ENCODE data around the gene DECR2. TPM values are rescaled to one million over a fixed set of nuclear protein-coding genes. Genes with fewer than 3 reads are reported as not detected.

Gene DECR2
- total and polyA plus RNA-seq, 4 experiments from 2014 or later = 3.4 to 7.3 (median 4.6) TPM

DNA sequence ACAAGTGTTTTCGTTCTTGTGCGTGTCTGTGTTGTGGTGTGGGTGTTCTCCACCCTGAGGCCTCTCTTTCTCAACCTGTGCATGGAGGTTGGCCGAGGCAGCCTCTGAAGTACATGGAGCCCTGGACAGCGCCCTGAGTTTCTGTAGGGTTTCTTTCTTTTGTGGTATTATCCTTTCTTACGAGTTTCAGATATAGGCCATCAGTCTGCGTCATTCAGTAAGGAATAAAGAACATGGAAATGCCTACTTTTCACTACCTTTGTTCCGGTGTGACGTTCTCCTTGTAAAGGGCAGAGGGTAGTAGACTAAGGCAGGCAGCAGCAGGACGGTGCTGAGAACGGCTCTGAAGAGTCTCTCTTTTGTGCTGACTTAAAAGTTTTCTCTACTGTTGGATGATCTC is 42.3 kb downstream of the DECR2 start:
- H3K27ac Mint-ChIP-seq = peak overlapping the region in 1 of 7 donors; percentile 43

DNA sequence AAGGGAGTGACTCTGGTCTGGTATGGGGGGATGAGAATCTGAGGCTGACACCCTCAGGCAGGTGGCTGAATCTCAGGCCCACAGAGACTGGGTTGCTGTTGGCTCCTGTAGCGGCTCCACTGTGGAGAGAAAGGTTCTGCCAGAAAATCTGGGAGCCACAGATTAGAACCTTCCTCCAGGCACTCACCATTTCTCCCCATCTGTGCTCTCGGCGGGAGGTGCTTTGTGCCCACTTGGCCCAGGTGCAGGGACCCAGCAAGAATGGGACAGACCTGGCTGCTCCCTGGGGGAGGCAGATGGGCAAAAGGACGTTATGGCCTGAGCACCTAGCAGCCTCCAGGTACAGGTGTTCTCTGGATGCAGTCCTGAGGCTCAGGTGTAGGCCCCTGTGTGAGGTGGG is 43.9 kb downstream of the DECR2 start:
- ChIA-PET CTCF (ENCODE audit: partially characterized antibody) (no interaction called here), POLR2A (ENCODE audit: partially characterized antibody) (no interaction called here)
- Histone ChIP-seq H3K27me3 (ENCODE audit: insufficient read depth, low read length) (no peaks in the 10 kb centered on the region), H3K27ac (ENCODE audit: low read depth, low read length) (no peak overlapping the region), H3K4me1 (ENCODE audit: insufficient read depth, low read length) (no peaks in the 10 kb centered on the region), H3K36me3 (ENCODE audit: insufficient read depth, low read length) (no peaks in the 10 kb centered on the region), H3K4me3 (ENCODE audit: low read length in 2 of 2) (no peak overlapping the region), H3K9me3 (ENCODE audit: control insufficient read depth in 1 of 2, low read length in 2 of 2) (no peaks in the 10 kb centered on the region)
- no peak overlapping the region for H3K27ac Mint-ChIP-seq
- intact Hi-C loops (cut with micrococcal nuclease) = no loop called here
- H3K27me3 Mint-ChIP-seq = no peaks in the 10 kb centered on the region
- no peak for DNase-seq
- peaks cover 0 to 5% (median 4%) of the 10 kb centered on the region in 4 donors for H3K4me1 Mint-ChIP-seq
- no peak overlapping the region for H3K4me3 Mint-ChIP-seq
- H3K9me3 Mint-ChIP-seq = no peaks in the 10 kb centered on the region
- peaks cover 4 to 7% of the 10 kb centered on the region in 2 donors for H3K36me3 Mint-ChIP-seq

More for the DNA sequence above, 42.3 kb downstream of the DECR2 start:
- DNase-seq = no peak
- Histone ChIP-seq H3K27ac (ENCODE audit: low read depth, low read length) (no peak overlapping the region), H3K36me3 (ENCODE audit: insufficient read depth, low read length) (no peaks in the 10 kb centered on the region), H3K9me3 (ENCODE audit: control insufficient read depth in 1 of 2, low read length in 2 of 2) (no peaks in the 10 kb centered on the region), H3K4me3 (ENCODE audit: low read length in 2 of 2) (no peak overlapping the region), H3K27me3 (ENCODE audit: insufficient read depth, low read length) (no peaks in the 10 kb centered on the region), H3K4me1 (ENCODE audit: insufficient read depth, low read length) (no peaks in the 10 kb centered on the region)
- intact Hi-C loops (cut with micrococcal nuclease) = no loop called here
- Mint-ChIP-seq H3K27me3 (no peaks in the 10 kb centered on the region), H3K9me3 (no peaks in the 10 kb centered on the region), H3K4me1 (peaks cover 3 to 7% (median 4%) of the 10 kb centered on the region in 4 donors), H3K36me3 (peaks cover 7 to 11% of the 10 kb centered on the region in 2 donors), H3K4me3 (no peak overlapping the region)
- POLR2A ChIA-PET (ENCODE audit: partially characterized antibody) = no interaction called here
- CTCF ChIA-PET (ENCODE audit: partially characterized antibody) = no interaction called here

DNA sequence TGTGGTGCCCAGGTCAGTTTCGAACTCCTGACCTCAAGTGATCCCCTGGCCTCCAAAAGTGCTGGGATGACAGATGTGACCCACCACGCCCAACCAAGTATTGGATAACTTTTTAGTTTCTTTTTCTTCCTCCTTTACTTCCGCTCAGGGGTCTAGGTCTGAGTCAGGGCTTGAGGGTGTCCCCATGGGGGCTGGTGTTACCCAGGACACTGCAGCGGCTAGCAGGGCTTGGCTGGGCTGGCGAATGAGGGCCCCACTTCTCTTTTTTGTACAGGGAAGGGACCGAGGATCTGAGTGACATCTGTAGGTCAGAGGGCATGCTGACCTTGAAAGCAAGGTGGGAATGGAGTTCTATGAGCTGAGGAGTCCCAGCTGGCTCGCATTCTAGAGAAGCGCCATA is 48.7 kb downstream of the DECR2 start:
- H3K27ac Mint-ChIP-seq = no peak overlapping the region
- Histone ChIP-seq H3K4me3 (ENCODE audit: low read length in 2 of 2) (no peak overlapping the region), H3K27ac (ENCODE audit: low read depth, low read length) (no peak overlapping the region), H3K9me3 (ENCODE audit: control insufficient read depth in 1 of 2, low read length in 2 of 2) (no peaks in the 10 kb centered on the region), H3K27me3 (ENCODE audit: insufficient read depth, low read length) (no peaks in the 10 kb centered on the region), H3K4me1 (ENCODE audit: insufficient read depth, low read length) (no peaks in the 10 kb centered on the region), H3K36me3 (ENCODE audit: insufficient read depth, low read length) (no peaks in the 10 kb centered on the region)
- peaks cover 3 to 7% (median 5%) of the 10 kb centered on the region in 4 donors for H3K4me1 Mint-ChIP-seq
- intact Hi-C loops (cut with micrococcal nuclease) = no loop called here
- H3K9me3 Mint-ChIP-seq = no peaks in the 10 kb centered on the region
- H3K36me3 Mint-ChIP-seq = no peaks in the 10 kb centered on the region
- H3K27me3 Mint-ChIP-seq = no peaks in the 10 kb centered on the region
- CTCF ChIA-PET (ENCODE audit: partially characterized antibody) = no interaction called here
- POLR2A ChIA-PET (ENCODE audit: partially characterized antibody) = no interaction called here
- no peak for DNase-seq
- peak overlapping the region in 1 of 8 donors; percentile 39 for H3K4me3 Mint-ChIP-seq

DNA sequence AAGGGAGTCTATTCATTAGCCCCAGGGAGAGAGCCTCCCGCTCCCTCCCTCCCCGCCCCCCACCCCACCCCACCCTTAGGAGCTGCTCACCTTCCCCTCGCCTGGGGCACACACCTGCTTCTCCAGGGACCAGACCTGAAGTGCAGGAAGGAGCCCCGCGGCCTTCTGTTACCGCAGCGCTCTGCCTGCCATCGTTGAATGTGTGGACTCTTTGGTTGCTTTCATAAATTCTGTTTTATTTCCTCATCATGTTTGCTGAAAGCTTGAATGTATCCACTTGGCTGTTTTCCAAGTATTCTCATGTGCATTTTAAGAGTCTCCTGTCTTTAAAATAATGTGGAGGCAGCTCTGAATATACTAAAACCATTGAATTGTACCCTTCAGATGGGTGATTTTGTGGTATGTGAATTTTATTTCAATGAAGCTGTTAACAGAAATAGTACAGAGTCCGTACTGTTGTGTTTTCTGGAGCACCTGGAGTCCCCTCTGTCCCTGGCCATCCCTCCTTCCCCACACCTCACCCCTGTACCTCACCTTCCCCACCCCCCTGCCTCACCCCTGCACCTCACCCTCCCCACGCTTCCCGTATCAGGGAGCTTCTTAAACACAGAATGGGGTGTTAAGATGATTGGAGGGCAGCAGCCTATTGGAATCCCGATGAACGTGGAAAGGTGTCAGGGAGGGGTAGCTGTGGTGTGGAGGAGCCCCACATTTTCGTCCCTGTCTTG is 49.3 kb downstream of the DECR2 start:
- Histone ChIP-seq H3K27me3 (ENCODE audit: insufficient read depth, low read length) (no peaks in the 10 kb centered on the region), H3K27ac (ENCODE audit: low read depth, low read length) (no peak overlapping the region), H3K9me3 (ENCODE audit: control insufficient read depth in 1 of 2, low read length in 2 of 2) (no peaks in the 10 kb centered on the region), H3K4me3 (ENCODE audit: low read length in 2 of 2) (no peak overlapping the region), H3K36me3 (ENCODE audit: insufficient read depth, low read length) (no peaks in the 10 kb centered on the region), H3K4me1 (ENCODE audit: insufficient read depth, low read length) (no peaks in the 10 kb centered on the region)
- no peak for DNase-seq
- no peak overlapping the region for H3K4me3 Mint-ChIP-seq
- H3K27ac Mint-ChIP-seq = peak overlapping the region in 2 of 7 donors; percentile 24 to 25
- ChIA-PET POLR2A (ENCODE audit: partially characterized antibody) (no interaction called here), CTCF (ENCODE audit: partially characterized antibody) (no interaction called here)
- H3K4me1 Mint-ChIP-seq = peaks cover 3 to 7% (median 5%) of the 10 kb centered on the region in 4 donors
- no peaks in the 10 kb centered on the region for H3K36me3 Mint-ChIP-seq
- H3K27me3 Mint-ChIP-seq = no peaks in the 10 kb centered on the region
- intact Hi-C loops (cut with micrococcal nuclease) = no loop called here
- no peaks in the 10 kb centered on the region for H3K9me3 Mint-ChIP-seq

DNA sequence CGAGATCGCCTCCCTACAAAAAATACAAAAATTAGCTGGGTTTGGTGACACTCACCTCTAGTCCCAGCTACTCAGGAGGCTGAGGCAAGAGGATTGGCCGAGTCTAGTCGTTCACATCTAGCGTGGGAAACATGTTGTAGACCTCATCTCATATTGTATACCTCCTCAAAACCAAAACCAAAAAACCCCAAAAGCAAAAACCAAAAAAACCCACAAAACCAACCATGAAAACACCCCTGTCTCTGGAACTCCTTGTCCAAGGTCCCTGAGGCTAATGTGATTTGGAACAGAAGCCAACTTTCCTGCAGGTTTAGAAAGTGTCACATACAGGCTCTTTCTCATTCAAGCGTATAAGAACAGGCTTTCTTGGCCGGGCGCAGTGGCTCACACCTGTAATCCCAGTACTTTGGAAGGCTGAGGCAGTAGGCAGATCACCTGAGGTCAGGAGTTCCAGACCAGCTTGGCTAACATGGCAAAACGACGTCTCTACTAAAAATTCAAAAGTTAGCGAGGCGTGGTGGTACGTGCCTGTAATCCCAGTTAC is 52.8 kb downstream of the DECR2 start:
- Histone ChIP-seq H3K9me3 (ENCODE audit: control insufficient read depth in 1 of 2, low read length in 2 of 2) (no peaks in the 10 kb centered on the region), H3K4me3 (ENCODE audit: low read length in 2 of 2) (no peak overlapping the region), H3K27ac (ENCODE audit: low read depth, low read length) (no peak overlapping the region), H3K36me3 (ENCODE audit: insufficient read depth, low read length) (no peaks in the 10 kb centered on the region), H3K4me1 (ENCODE audit: insufficient read depth, low read length) (no peaks in the 10 kb centered on the region), H3K27me3 (ENCODE audit: insufficient read depth, low read length) (no peaks in the 10 kb centered on the region)
- no peak for DNase-seq
- H3K4me3 Mint-ChIP-seq = no peak overlapping the region
- ChIA-PET POLR2A (ENCODE audit: partially characterized antibody) (no interaction called here), CTCF (ENCODE audit: partially characterized antibody) (interaction anchor here (0.9 kb wide), 1 partner anchor 24 kb away, joined by 3 read pairs; no protein-coding TSS in a partner anchor)
- peak overlapping the region in 1 of 7 donors; percentile 64 for H3K27ac Mint-ChIP-seq
- no peaks in the 10 kb centered on the region for H3K9me3 Mint-ChIP-seq
- H3K27me3 Mint-ChIP-seq = no peaks in the 10 kb centered on the region
- intact Hi-C loops (cut with micrococcal nuclease) = no loop called here
- peaks cover 6 to 22% (median 9%) of the 10 kb centered on the region in 4 donors for H3K4me1 Mint-ChIP-seq
- H3K36me3 Mint-ChIP-seq = no peaks in the 10 kb centered on the region

DNA sequence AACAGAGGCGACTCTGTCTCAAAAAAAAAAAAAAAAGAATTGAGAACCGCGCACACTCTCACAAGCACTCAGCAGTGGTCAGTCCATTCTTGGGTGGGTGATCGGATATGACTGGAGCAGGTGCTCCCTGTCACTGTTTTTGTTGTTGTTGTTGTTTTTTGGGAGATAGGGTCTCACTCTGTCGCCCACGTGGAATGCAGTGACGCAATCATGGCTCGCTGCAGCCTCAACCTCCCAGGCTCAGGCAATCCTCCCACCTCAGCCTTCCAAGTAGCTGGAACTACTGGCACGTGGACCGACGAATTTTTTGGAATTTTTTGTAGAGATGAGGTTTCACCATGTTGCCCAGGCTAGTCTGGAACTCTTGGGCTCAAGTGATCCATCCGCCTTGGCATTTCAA is 53.8 kb downstream of the DECR2 start:
- no peaks in the 10 kb centered on the region for H3K36me3 ChIP-seq (ENCODE audit: insufficient read depth, low read length)
- no peaks in the 10 kb centered on the region for H3K27me3 Mint-ChIP-seq
- DNase-seq = no peak
- no peaks in the 10 kb centered on the region for H3K36me3 Mint-ChIP-seq
- no peak overlapping the region for H3K4me3 Mint-ChIP-seq
- H3K9me3 ChIP-seq (ENCODE audit: control insufficient read depth in 1 of 2, low read length in 2 of 2) = no peaks in the 10 kb centered on the region
- no peaks in the 10 kb centered on the region for H3K4me1 ChIP-seq (ENCODE audit: insufficient read depth, low read length)
- no peaks in the 10 kb centered on the region for H3K9me3 Mint-ChIP-seq
- ChIA-PET CTCF (ENCODE audit: partially characterized antibody) (no interaction called here), POLR2A (ENCODE audit: partially characterized antibody) (no interaction called here)
- H3K4me3 ChIP-seq (ENCODE audit: low read length in 2 of 2) = no peak overlapping the region
- H3K27ac ChIP-seq (ENCODE audit: low read depth, low read length) = no peak overlapping the region
- H3K27ac Mint-ChIP-seq = peak overlapping the region in 1 of 7 donors; percentile 53
- intact Hi-C loops (cut with micrococcal nuclease) = no loop called here
- H3K27me3 ChIP-seq (ENCODE audit: insufficient read depth, low read length) = no peaks in the 10 kb centered on the region
- peaks cover 5 to 22% (median 9%) of the 10 kb centered on the region in 4 donors for H3K4me1 Mint-ChIP-seq

DNA sequence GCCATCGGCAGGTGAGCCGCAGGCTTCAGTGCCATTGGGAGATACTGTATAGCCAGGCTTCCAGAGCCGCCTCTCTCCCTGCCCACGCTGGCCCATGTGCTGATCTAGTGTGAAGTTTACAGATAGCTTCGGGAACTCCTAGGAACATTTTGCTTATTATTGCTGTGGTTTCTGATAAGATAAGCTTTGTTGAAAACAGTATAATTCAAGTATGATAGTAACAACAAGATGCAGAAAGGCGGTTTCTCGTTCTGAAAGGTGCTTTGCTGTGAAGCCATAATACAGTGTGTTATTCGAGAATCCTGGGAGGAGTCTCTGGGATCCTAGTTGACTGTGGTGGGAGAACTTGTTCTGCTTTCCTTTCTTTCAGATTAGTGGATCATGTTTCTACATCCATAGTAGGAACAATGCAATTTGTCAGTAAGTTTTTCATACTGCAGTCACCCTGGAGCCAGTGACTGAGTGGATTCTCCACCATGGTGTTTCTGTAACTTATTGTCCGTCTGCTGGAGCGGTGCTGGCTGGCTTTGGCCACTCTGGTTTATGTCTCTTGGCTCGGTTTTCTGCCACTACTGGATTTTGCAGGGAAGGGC is 55.3 kb downstream of the DECR2 start:
- no peaks in the 10 kb centered on the region for H3K9me3 ChIP-seq (ENCODE audit: control insufficient read depth in 1 of 2, low read length in 2 of 2)
- H3K9me3 Mint-ChIP-seq = no peaks in the 10 kb centered on the region
- ChIA-PET CTCF (ENCODE audit: partially characterized antibody) (no interaction called here), POLR2A (ENCODE audit: partially characterized antibody) (no interaction called here)
- H3K27ac ChIP-seq (ENCODE audit: low read depth, low read length) = no peak overlapping the region
- no peak for DNase-seq
- intact Hi-C loops (cut with micrococcal nuclease) = no loop called here
- H3K27me3 Mint-ChIP-seq = no peaks in the 10 kb centered on the region
- H3K4me3 Mint-ChIP-seq = no peak overlapping the region
- H3K27ac Mint-ChIP-seq = peak overlapping the region in 6 of 7 donors; percentile 2 to 60 (median 28)
- peaks cover 5 to 22% (median 12%) of the 10 kb centered on the region in 4 donors for H3K4me1 Mint-ChIP-seq
- H3K36me3 ChIP-seq (ENCODE audit: insufficient read depth, low read length) = no peaks in the 10 kb centered on the region
- H3K4me3 ChIP-seq (ENCODE audit: low read length in 2 of 2) = no peak overlapping the region
- H3K27me3 ChIP-seq (ENCODE audit: insufficient read depth, low read length) = no peaks in the 10 kb centered on the region
- peaks cover 3 to 8% of the 10 kb centered on the region in 2 donors for H3K36me3 Mint-ChIP-seq
- no peaks in the 10 kb centered on the region for H3K4me1 ChIP-seq (ENCODE audit: insufficient read depth, low read length)

All from CD4-positive, alpha-beta memory T cell (primary cell).